Esophagus squamous epithelium (tissue), 5 donors: Measurements from ENCODE around the gene PDS5B. TPM values are rescaled to one million over a fixed set of nuclear protein-coding genes. Genes with fewer than 3 reads are reported as not detected.
A peak's percentile ranks its signal among the peaks of the same experiment; 100 is the strongest.

ENCODE experiments used
- DNase-seq: peaks from one replicate; lab custom pipeline; 2025; lab: John Stamatoyannopoulos, UW
- H3K27ac ChIP-seq, 4 donors: fragments of 200-600 bp; sonication (generic); one replicate each; pipeline ENCODE4 v1.5.1; 2016 to 2019; ENCODE audit warnings: mild to moderate bottlenecking in 1 of 4
- H3K27me3 ChIP-seq, 4 donors: fragments of 200-600 bp; sonication (generic); 1 replicate in 3 of 4; 2 replicates in 1 of 4; pipeline versions ENCODE4 v1.5.1 to v1.6.0; 2017 to 2021; ENCODE audit warnings: antibody characterized with exemption in 1 of 4
- H3K36me3 ChIP-seq, 3 donors: fragments of 200-600 bp; sonication (generic); one replicate each; pipeline ENCODE4 v1.5.1; 2016 to 2019
- H3K4me1 ChIP-seq, 3 donors: fragments of 200-600 bp; sonication (generic); one replicate each; pipeline ENCODE4 v1.5.1; 2017 to 2019
- H3K4me3 ChIP-seq, 4 donors: fragments of 200-600 bp; sonication (generic); 1 replicate in 3 of 4; 2 replicates in 1 of 4; pipeline ENCODE4 v1.5.1; 2016 to 2019; ENCODE audit warnings: mild to moderate bottlenecking in 2 of 4, moderate library complexity in 1 of 4
- H3K9me3 ChIP-seq, 3 donors: fragments of 200-600 bp; sonication (generic); one replicate each; pipeline ENCODE4 v1.5.1; 2016 to 2019
- CTCF ChIP-seq, 6 experiments: fragments of 450-650 bp in 4 of 6; fragments of 200-600 bp in 2 of 6; sonication (generic) in 2 of 6; IDR thresholded peaks; one replicate each; pipeline ENCODE4 v1.5.1; 2016 to 2019; ENCODE audit warnings: antibody characterized with exemption in 6 of 6, mild to moderate bottlenecking in 4 of 6, moderate library complexity in 4 of 6
- POLR2A ChIP-seq, 4 donors: fragments of 450-650 bp; IDR thresholded peaks; one replicate each; pipeline ENCODE4 v1.6.1; 2017; ENCODE audit warnings: antibody characterized with exemption in 4 of 4, mild to moderate bottlenecking in 4 of 4, moderate library complexity in 3 of 4
- WGBS, 2 donors: methylation state at CpG; one replicate each; pipeline ENCODE4 v1.1.5; 2018; 5-methylcytosine and 5-hydroxymethylcytosine counted together
- intact Hi-C: fragments of 100-400 bp; cut with DNase I; formaldehyde crosslinking; loops from one replicate; pipeline ENCODE4 v1.15.0; 2022
- total RNA-seq, 4 donors: library from RNA; depleted of rRNA; stranded (reverse); fragments of >200 nt; gene quantifications; one replicate each; pipeline ENCODE4 v1.1.0, GENCODE V29; 2016
- donor health status: DM: yes; HTN: yes; CAD: no.

PDS5B gene, protein sequence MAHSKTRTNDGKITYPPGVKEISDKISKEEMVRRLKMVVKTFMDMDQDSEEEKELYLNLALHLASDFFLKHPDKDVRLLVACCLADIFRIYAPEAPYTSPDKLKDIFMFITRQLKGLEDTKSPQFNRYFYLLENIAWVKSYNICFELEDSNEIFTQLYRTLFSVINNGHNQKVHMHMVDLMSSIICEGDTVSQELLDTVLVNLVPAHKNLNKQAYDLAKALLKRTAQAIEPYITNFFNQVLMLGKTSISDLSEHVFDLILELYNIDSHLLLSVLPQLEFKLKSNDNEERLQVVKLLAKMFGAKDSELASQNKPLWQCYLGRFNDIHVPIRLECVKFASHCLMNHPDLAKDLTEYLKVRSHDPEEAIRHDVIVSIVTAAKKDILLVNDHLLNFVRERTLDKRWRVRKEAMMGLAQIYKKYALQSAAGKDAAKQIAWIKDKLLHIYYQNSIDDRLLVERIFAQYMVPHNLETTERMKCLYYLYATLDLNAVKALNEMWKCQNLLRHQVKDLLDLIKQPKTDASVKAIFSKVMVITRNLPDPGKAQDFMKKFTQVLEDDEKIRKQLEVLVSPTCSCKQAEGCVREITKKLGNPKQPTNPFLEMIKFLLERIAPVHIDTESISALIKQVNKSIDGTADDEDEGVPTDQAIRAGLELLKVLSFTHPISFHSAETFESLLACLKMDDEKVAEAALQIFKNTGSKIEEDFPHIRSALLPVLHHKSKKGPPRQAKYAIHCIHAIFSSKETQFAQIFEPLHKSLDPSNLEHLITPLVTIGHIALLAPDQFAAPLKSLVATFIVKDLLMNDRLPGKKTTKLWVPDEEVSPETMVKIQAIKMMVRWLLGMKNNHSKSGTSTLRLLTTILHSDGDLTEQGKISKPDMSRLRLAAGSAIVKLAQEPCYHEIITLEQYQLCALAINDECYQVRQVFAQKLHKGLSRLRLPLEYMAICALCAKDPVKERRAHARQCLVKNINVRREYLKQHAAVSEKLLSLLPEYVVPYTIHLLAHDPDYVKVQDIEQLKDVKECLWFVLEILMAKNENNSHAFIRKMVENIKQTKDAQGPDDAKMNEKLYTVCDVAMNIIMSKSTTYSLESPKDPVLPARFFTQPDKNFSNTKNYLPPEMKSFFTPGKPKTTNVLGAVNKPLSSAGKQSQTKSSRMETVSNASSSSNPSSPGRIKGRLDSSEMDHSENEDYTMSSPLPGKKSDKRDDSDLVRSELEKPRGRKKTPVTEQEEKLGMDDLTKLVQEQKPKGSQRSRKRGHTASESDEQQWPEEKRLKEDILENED (N-terminal part only)
- total RNA-seq: 10 to 100 TPM in 3 of 4 donors, 1 to 10 TPM in 1; 8.9 to 23.5 (median 15.1) TPM

GRCh38 chr13:32586080-32586900 lies at the start of gene PDS5B:
PDS5B (plus strand) TSS chr13:32586452; CDS start chr13:32648773, 62,321 bp downstream.
- 0 to 1% methylated on average over 4 to 28 of the region's 97 CpGs for WGBS, 2 donors
- intact Hi-C loops: loop anchor here (5.0 to 10.0 kb wide), 3 partner anchors 51 to 66 kb away; partner anchors contain the start of gene N4BP2L2
- DNase-seq: peak; percentile 80
- H3K36me3 ChIP-seq: no peaks in the 10 kb centered on the region
- H3K9me3 ChIP-seq: no peaks in the 10 kb centered on the region
- peak within 1 kb of the TSS; percentile 94 to 99 (median 96) for H3K27ac ChIP-seq
- TF ChIP-seq CTCF (IDR thresholded peaks at IDR 0.05): peak; percentile 74 to 99 (median 98)
- TF ChIP-seq POLR2A (IDR thresholded peaks at IDR 0.05): peak in 3 of 4 donors; percentile 17 to 64 (median 24)
- H3K4me1 ChIP-seq: peaks cover 0 to 47% (median 14%) of the 10 kb centered on the region in 3 donors
- H3K27me3 ChIP-seq: no peaks in the 10 kb centered on the region
- peak within 1 kb of the TSS; percentile 82 to 94 (median 88) for H3K4me3 ChIP-seq

DNA sequence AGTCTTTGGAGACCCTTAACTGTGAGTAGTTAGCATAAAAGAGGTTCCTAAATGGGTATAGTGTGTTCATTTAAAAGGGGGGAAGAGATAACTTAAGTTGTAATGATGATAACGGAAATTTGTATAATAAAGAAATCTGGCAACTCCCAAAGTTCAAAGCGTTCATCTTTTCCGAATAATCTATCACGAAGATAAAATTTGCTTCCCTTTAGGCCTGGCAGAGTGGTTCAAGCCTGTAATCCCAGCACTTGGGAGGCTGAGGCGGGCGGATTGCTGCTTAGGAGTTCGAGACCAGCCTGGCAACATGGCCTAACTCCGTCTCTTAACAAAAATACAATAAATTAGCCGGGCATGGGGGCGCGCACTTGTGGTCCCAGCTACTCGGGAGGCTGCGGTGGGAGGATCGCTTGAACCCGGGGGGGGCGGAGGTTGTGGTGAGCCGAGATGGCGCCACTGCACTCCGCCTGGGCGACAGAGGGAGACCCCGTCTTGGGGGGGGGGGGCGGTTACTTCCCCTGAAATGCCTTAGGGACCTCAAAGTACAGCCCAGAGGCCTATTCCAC lies 48.6 kb upstream of the PDS5B start:
- 23 to 38% methylated on average over 12 to 21 of the region's 22 CpGs for WGBS, 2 donors
- intact Hi-C loops: loop anchor here (10.0 kb wide), 1 partner anchor 47 kb away; the partner anchor contains the start of gene PDS5B

GRCh38 chr13:32538143-32538620 lies 48.1 kb upstream of the PDS5B start:
- 0% methylated on average over 23 of the region's 23 CpGs for WGBS, 2 donors
- peak overlapping the region; percentile 88 to 99 (median 94) for H3K27ac ChIP-seq
- intact Hi-C loops: loop anchor here (10.0 kb wide), 1 partner anchor 47 kb away; the partner anchor contains the start of gene PDS5B
- peaks cover 9 to 51% (median 15%) of the 10 kb centered on the region in 3 donors for H3K4me1 ChIP-seq
- H3K27me3 ChIP-seq: no peaks in the 10 kb centered on the region
- TF ChIP-seq CTCF (IDR thresholded peaks at IDR 0.05) (no peak), POLR2A (IDR thresholded peaks at IDR 0.05) (no peak)
- no peak for DNase-seq
- H3K9me3 ChIP-seq: no peaks in the 10 kb centered on the region
- H3K36me3 ChIP-seq: peaks cover 0 to 19% (median 0%) of the 10 kb centered on the region in 3 donors
- H3K4me3 ChIP-seq: peak overlapping the region; percentile 53 to 92 (median 74)

More for the DNA sequence above, 48.6 kb upstream of the PDS5B start:
- peaks cover 9 to 56% (median 17%) of the 10 kb centered on the region in 3 donors for H3K4me1 ChIP-seq
- H3K4me3 ChIP-seq: peak overlapping the region; percentile 53 to 92 (median 74)
- DNase-seq: no peak
- H3K36me3 ChIP-seq: peaks cover 0 to 19% (median 0%) of the 10 kb centered on the region in 3 donors
- TF ChIP-seq CTCF (IDR thresholded peaks at IDR 0.05) (no peak), POLR2A (IDR thresholded peaks at IDR 0.05) (no peak)
- peak overlapping the region; percentile 88 to 99 (median 94) for H3K27ac ChIP-seq
- H3K9me3 ChIP-seq: no peaks in the 10 kb centered on the region
- no peaks in the 10 kb centered on the region for H3K27me3 ChIP-seq
